ENCODE measurements around the gene SSBP2.

DNA sequence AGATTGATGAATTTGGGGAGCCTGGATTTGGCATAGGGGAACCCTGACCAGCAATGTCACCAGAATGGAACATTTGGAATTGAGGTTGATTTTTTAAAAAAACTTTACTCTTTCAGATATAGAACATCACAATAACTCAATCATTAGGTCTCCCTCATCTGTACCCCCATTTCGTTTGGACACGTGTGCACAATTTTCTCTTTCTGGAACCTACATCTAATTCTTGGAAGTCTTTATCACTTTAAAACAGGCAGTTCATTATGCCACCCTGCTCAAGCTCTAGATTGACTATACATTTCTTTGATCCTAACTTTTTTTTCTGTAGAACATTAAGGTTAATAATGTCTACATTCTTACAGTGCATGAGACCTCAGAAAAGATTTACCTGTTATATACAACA lies 3.7 kb upstream of the SSBP2 start:
- TF ChIP-seq, protein P1, sequence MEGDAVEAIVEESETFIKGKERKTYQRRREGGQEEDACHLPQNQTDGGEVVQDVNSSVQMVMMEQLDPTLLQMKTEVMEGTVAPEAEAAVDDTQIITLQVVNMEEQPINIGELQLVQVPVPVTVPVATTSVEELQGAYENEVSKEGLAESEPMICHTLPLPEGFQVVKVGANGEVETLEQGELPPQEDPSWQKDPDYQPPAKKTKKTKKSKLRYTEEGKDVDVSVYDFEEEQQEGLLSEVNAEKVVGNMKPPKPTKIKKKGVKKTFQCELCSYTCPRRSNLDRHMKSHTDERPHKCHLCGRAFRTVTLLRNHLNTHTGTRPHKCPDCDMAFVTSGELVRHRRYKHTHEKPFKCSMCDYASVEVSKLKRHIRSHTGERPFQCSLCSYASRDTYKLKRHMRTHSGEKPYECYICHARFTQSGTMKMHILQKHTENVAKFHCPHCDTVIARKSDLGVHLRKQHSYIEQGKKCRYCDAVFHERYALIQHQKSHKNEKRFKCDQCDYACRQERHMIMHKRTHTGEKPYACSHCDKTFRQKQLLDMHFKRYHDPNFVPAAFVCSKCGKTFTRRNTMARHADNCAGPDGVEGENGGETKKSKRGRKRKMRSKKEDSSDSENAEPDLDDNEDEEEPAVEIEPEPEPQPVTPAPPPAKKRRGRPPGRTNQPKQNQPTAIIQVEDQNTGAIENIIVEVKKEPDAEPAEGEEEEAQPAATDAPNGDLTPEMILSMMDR (IDR thresholded peaks at IDR 0.05; ENCODE audit: extremely low read depth in 1 of 2, insufficient read depth in 1 of 2, low read depth in 1 of 2, low read length in 2 of 2): no peak
- TF ChIP-seq POLR2A (IDR thresholded peaks at IDR 0.05; ENCODE audit: low read depth, low read length) (no peak), EZH2 (IDR thresholded peaks at IDR 0.05; ENCODE audit: borderline replicate concordance, low read depth, low read length, severe bottlenecking) (no peak), POLR2AphosphoS5 (IDR thresholded peaks at IDR 0.05; ENCODE audit: insufficient read depth, low read depth, low read length) (no peak)
- TF ChIP-seq, protein P2, sequence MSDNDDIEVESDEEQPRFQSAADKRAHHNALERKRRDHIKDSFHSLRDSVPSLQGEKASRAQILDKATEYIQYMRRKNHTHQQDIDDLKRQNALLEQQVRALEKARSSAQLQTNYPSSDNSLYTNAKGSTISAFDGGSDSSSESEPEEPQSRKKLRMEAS (IDR thresholded peaks at IDR 0.05; ENCODE audit: insufficient read depth, insufficient read length): no peak
